T-cell (primary cell): Measurements from ENCODE around the gene BMI1. TPM values are rescaled to one million over a fixed set of nuclear protein-coding genes. Genes with fewer than 3 reads are reported as not detected.
A peak's percentile ranks its signal among the peaks of the same experiment; 100 is the strongest.

Experiments used
- ATAC-seq, 4 experiments: fragments of 200-7000 bp in 3 of 4; fragments of 150-1000 bp in 1 of 4; cut with Tn5 transposase; replicated peaks in 1 of 4; 1 replicate in 3 of 4; 2 replicates in 1 of 4; pipeline ENCODE4 v1.10.0; 2021; ENCODE audit warnings: moderate library complexity in 3 of 4, mild to moderate bottlenecking in 2 of 4, moderate number of reproducible peaks in 1 of 4
- CTCF ChIA-PET, 2 donors: fragments of 300-600 bp; sonication (Branson Sonifier 250); formaldehyde crosslinking; loops; one replicate each; lab custom pipeline; 2022; ENCODE audit warnings: antibody characterized with exemption in 2 of 2; lab: Charles Lee
- POLR2A ChIA-PET, 2 donors: fragments of 300-600 bp; sonication (Branson Sonifier 250); formaldehyde crosslinking; loops; one replicate each; lab custom pipeline; 2022; ENCODE audit warnings: antibody characterized with exemption in 2 of 2; lab: Charles Lee
- DNase-seq, 35 experiments: peaks; one replicate each; pipeline versions ENCODE4 v3.0.0 to v3.0.0-alpha.2; 2013 to 2023
- H3K27ac ChIP-seq: one replicate; pipeline ENCODE4 v1.5.1; 2013; ENCODE audit warnings: low read length
- H3K27me3 ChIP-seq, 2 experiments: replicated peaks in 1 of 2; 1 replicate in 1 of 2; 2 replicates in 1 of 2; pipeline versions ENCODE4 v1.6.1 to v1.7.0; 2013; ENCODE audit warnings: low read length in 1 of 2, mixed read lengths in 1 of 2; ENCODE audit not compliant: control insufficient read depth in 2 of 2, insufficient read depth in 2 of 2; ENCODE audit errors: extremely low read depth in 1 of 2
- H3K36me3 ChIP-seq, 2 donors: 1 replicate in 1 of 2; 2 replicates in 1 of 2; pipeline versions ENCODE4 v1.6.1 to v1.7.0; 2013; ENCODE audit warnings: low read length in 1 of 2; ENCODE audit not compliant: control insufficient read depth in 2 of 2, insufficient read depth in 1 of 2; ENCODE audit errors: extremely low read depth in 1 of 2
- H3K4me1 ChIP-seq, 2 experiments: 1 replicate in 1 of 2; 2 replicates in 1 of 2; pipeline versions ENCODE4 v1.6.1 to v1.7.0; 2013; ENCODE audit warnings: low read length in 2 of 2, mixed read lengths in 1 of 2; ENCODE audit not compliant: insufficient read depth in 2 of 2, control insufficient read depth in 1 of 2; ENCODE audit errors: extremely low read depth in 1 of 2
- H3K4me3 ChIP-seq, 2 donors: 1 replicate in 1 of 2; 2 replicates in 1 of 2; pipeline versions ENCODE4 v1.5.1 to v1.7.0; 2013; ENCODE audit warnings: mild to moderate bottlenecking in 2 of 2, low read length in 1 of 2, moderate library complexity in 1 of 2; ENCODE audit not compliant: control insufficient read depth in 1 of 2; ENCODE audit errors: extremely low read depth in 1 of 2
- H3K9me3 ChIP-seq: 2 replicates; pipeline ENCODE4 v1.7.0; 2013
- H3K27ac Mint-ChIP-seq, 2 donors: one replicate each; pipeline ENCODE4 v1.8.0; 2020 to 2021; ENCODE audit warnings: mild to moderate bottlenecking in 2 of 2, mixed read lengths in 2 of 2
- H3K27me3 Mint-ChIP-seq, 2 donors: one replicate each; pipeline ENCODE4 v1.8.0; 2021 to 2022; ENCODE audit warnings: mixed read lengths in 2 of 2
- H3K36me3 Mint-ChIP-seq: one replicate; pipeline ENCODE4 v1.8.0; 2021; ENCODE audit warnings: mixed read lengths
- H3K4me1 Mint-ChIP-seq, 3 donors: one replicate each; pipeline ENCODE4 v1.8.0; 2020 to 2022; ENCODE audit warnings: mixed read lengths in 3 of 3, mild to moderate bottlenecking in 1 of 3
- H3K4me3 Mint-ChIP-seq, 3 donors: one replicate each; pipeline ENCODE4 v1.8.0; 2020 to 2022; ENCODE audit warnings: mild to moderate bottlenecking in 3 of 3, mixed read lengths in 3 of 3, moderate library complexity in 3 of 3
- H3K9me3 Mint-ChIP-seq, 3 donors: one replicate each; pipeline ENCODE4 v1.8.0; 2020 to 2022; ENCODE audit warnings: mixed read lengths in 3 of 3
- WGBS: methylation state at CpG from one replicate; pipeline ENCODE4 v1.1.5; 2013; ENCODE audit warnings: missing lambda C conversion rate; ENCODE audit not compliant: insufficient coverage; 5-methylcytosine and 5-hydroxymethylcytosine counted together
- total RNA-seq, 35 experiments: library from RNA in 6 of 35; stranded (reverse) in 6 of 35; fragments of 120-200 nt in 1 of 35; gene quantifications; one replicate each; pipeline versions ENCODE4 v1.2.1 to v1.2.4 and lab custom pipeline; 2013 to 2026

Gene BMI1
- total RNA-seq, 5 donors from 2014 or later (not counting 1 experiment from before 2014, with no cell fraction given): 48.9 to 69.2 (median 63.6) TPM

GRCh38 chr10:22342421-22342820 lies 21.5 kb downstream of the BMI1 start:
- Mint-ChIP-seq H3K27me3 (peaks cover 66 to 80% of the 10 kb centered on the region in 2 donors), H3K9me3 (peaks cover 0 to 4% (median 2%) of the 10 kb centered on the region in 3 donors), H3K4me1 (peaks cover 7 to 25% (median 15%) of the 10 kb centered on the region in 3 donors), H3K27ac (no peak overlapping the region), H3K36me3 (peaks cover 3% of the 10 kb centered on the region), H3K4me3 (peak overlapping the region in 1 of 3 donors; percentile 79)
- Histone ChIP-seq H3K9me3 (peaks cover 7% of the 10 kb centered on the region), H3K27ac (no peak overlapping the region), H3K36me3 (no peaks in the 10 kb centered on the region), H3K27me3 (peaks cover 30 to 38% of the 10 kb centered on the region in 2 experiments), H3K4me1 (peaks cover 9 to 26% of the 10 kb centered on the region in 2 experiments), H3K4me3 (no peak overlapping the region)
- DNase-seq (no peak), ATAC-seq (no peak)
- CTCF ChIA-PET: no interaction called here
- POLR2A ChIA-PET: no interaction called here
- WGBS: no CpG with 5 or more reads among the region's 3 CpGs

GRCh38 chr10:22343731-22344130 lies 22.8 kb downstream of the BMI1 start:
- H3K36me3 Mint-ChIP-seq: peaks cover 3% of the 10 kb centered on the region
- no CpG with 5 or more reads among the region's 3 CpGs for WGBS
- peaks cover 54 to 73% of the 10 kb centered on the region in 2 donors for H3K27me3 Mint-ChIP-seq
- ATAC-seq (no peak), DNase-seq (no peak)
- H3K27ac ChIP-seq: no peak overlapping the region
- H3K9me3 Mint-ChIP-seq: peaks cover 0 to 4% (median 2%) of the 10 kb centered on the region in 3 donors
- peaks cover 27 to 33% of the 10 kb centered on the region in 2 experiments for H3K27me3 ChIP-seq
- CTCF ChIA-PET: interaction anchor here (0.5 to 1.0 kb wide), 3 partner anchors 86 to 361 kb away, joined by 3 read pairs; no protein-coding TSS in a partner anchor
- no peaks in the 10 kb centered on the region for H3K36me3 ChIP-seq
- H3K4me1 ChIP-seq: peaks cover 9 to 26% of the 10 kb centered on the region in 2 experiments
- no peak overlapping the region for H3K4me3 Mint-ChIP-seq
- POLR2A ChIA-PET: interaction anchor here (0.6 kb wide), 2 partner anchors 35 to 295 kb away, joined by 3 read pairs; no protein-coding TSS in a partner anchor
- H3K27ac Mint-ChIP-seq: no peak overlapping the region
- H3K4me3 ChIP-seq: no peak overlapping the region
- peaks cover 7 to 24% (median 15%) of the 10 kb centered on the region in 3 donors for H3K4me1 Mint-ChIP-seq
- H3K9me3 ChIP-seq: peaks cover 7% of the 10 kb centered on the region

- peaks cover 7% of the 10 kb centered on the region for H3K9me3 ChIP-seq
- H3K4me3 Mint-ChIP-seq: peak overlapping the region in 1 of 3 donors; percentile 25
- peaks cover 22 to 36% of the 10 kb centered on the region in 2 experiments for H3K27me3 ChIP-seq
- CTCF ChIA-PET: interaction anchor here in 1 of 2 donors (1.0 kb wide), 1 partner anchor 85 kb away, joined by 3 read pairs; no protein-coding TSS in a partner anchor
- peaks cover 3% of the 10 kb centered on the region for H3K36me3 Mint-ChIP-seq
- DNase-seq (peak in 1 of 35 experiments; percentile 21), ATAC-seq (no peak)
- peak overlapping the region in 1 of 2 donors; percentile 74 for H3K27ac Mint-ChIP-seq
- no peak overlapping the region for H3K4me3 ChIP-seq
- H3K4me1 Mint-ChIP-seq: peaks cover 7 to 24% (median 15%) of the 10 kb centered on the region in 3 donors
- H3K27ac ChIP-seq: no peak overlapping the region
- H3K9me3 Mint-ChIP-seq: peaks cover 0 to 4% (median 2%) of the 10 kb centered on the region in 3 donors
- H3K27me3 Mint-ChIP-seq: peaks cover 51 to 69% of the 10 kb centered on the region in 2 donors
- POLR2A ChIA-PET: interaction anchor here in 1 of 2 donors (0.6 kb wide), 1 partner anchor 10 kb away, joined by 3 read pairs; no protein-coding TSS in a partner anchor
- WGBS: 17% methylated on average over 1 of the region's 1 CpG
- H3K4me1 ChIP-seq: peaks cover 9 to 26% of the 10 kb centered on the region in 2 experiments
- no peaks in the 10 kb centered on the region for H3K36me3 ChIP-seq
Observed at GRCh38 chr10:22344249-22344648, 23.4 kb downstream of the BMI1 start.

- Histone ChIP-seq H3K4me1 (peaks cover 6 to 24% of the 10 kb centered on the region in 2 experiments), H3K27me3 (peaks cover 21 to 36% of the 10 kb centered on the region in 2 experiments), H3K36me3 (no peaks in the 10 kb centered on the region), H3K9me3 (peaks cover 7% of the 10 kb centered on the region), H3K4me3 (peak overlapping the region in 1 of 2 donors; percentile 47), H3K27ac (no peak overlapping the region)
- Mint-ChIP-seq H3K4me1 (peaks cover 5 to 22% (median 11%) of the 10 kb centered on the region in 3 donors), H3K9me3 (peaks cover 0 to 4% (median 2%) of the 10 kb centered on the region in 3 donors), H3K27me3 (peaks cover 51 to 63% of the 10 kb centered on the region in 2 donors), H3K36me3 (peaks cover 3% of the 10 kb centered on the region), H3K27ac (peak overlapping the region; percentile 16 to 74), H3K4me3 (peak overlapping the region in 2 of 3 donors; percentile 24 to 25)
- DNase-seq (peak in 1 of 35 experiments; percentile 23), ATAC-seq (no peak)
- ChIA-PET CTCF (interaction anchor here in 1 of 2 donors (1.0 kb wide), 1 partner anchor 84 kb away, joined by 3 read pairs; no protein-coding TSS in a partner anchor), POLR2A (interaction anchor here (0.6 kb wide), 2 partner anchors 10 to 826 kb away, joined by 3 read pairs; no protein-coding TSS in a partner anchor)
- WGBS: 19% methylated on average over 26 of the region's 26 CpGs
Observed at GRCh38 chr10:22344781-22345300, 23.9 kb downstream of the BMI1 start.

- Mint-ChIP-seq H3K4me1 (peaks cover 0 to 17% (median 7%) of the 10 kb centered on the region in 3 donors), H3K27me3 (peaks cover 47 to 58% of the 10 kb centered on the region in 2 donors), H3K27ac (peak within 1 kb of the TSS; percentile 25 to 74), H3K36me3 (peaks cover 3% of the 10 kb centered on the region), H3K9me3 (peaks cover 0 to 4% (median 2%) of the 10 kb centered on the region in 3 donors), H3K4me3 (peak within 1 kb of the TSS in 2 of 3 donors; percentile 24 to 25)
- H3K27ac ChIP-seq: no peak within 1 kb of the TSS
- WGBS: 13% methylated on average over 83 of the region's 83 CpGs
- peaks cover 21 to 33% of the 10 kb centered on the region in 2 experiments for H3K27me3 ChIP-seq
- ChIA-PET CTCF (interaction anchor here in 1 of 2 donors (0.5 kb wide), 1 partner anchor 93 kb away, joined by 4 read pairs; no protein-coding TSS in a partner anchor), POLR2A (interaction anchor here in 1 of 2 donors (0.6 kb wide), 1 partner anchor 827 kb away, joined by 3 read pairs; no protein-coding TSS in a partner anchor)
- H3K4me3 ChIP-seq: peak within 1 kb of the TSS in 1 of 2 donors; percentile 47
- ATAC-seq: peak in 2 of 4 experiments; percentile 7 to 25
- peaks cover 7% of the 10 kb centered on the region for H3K9me3 ChIP-seq
- H3K4me1 ChIP-seq: peaks cover 4 to 19% of the 10 kb centered on the region in 2 experiments
- H3K36me3 ChIP-seq: no peaks in the 10 kb centered on the region
- DNase-seq: peak in 14 of 35 experiments; percentile 3 to 60 (median 16)
Observed at GRCh38 chr10:22345301-22346095, 24.6 kb downstream of the BMI1 start, which contains the start of gene SPAG6. Gene SPAG6, plus strand, starts transcription at chr10:22345496. Its CDS starts 116 bp downstream, at chr10:22345612.
